ENCODE measurements around the gene IL17RB. TPM values are rescaled to one million over a fixed set of nuclear protein-coding genes. Genes with fewer than 3 reads are reported as not detected.

The IL17RB gene, protein sequence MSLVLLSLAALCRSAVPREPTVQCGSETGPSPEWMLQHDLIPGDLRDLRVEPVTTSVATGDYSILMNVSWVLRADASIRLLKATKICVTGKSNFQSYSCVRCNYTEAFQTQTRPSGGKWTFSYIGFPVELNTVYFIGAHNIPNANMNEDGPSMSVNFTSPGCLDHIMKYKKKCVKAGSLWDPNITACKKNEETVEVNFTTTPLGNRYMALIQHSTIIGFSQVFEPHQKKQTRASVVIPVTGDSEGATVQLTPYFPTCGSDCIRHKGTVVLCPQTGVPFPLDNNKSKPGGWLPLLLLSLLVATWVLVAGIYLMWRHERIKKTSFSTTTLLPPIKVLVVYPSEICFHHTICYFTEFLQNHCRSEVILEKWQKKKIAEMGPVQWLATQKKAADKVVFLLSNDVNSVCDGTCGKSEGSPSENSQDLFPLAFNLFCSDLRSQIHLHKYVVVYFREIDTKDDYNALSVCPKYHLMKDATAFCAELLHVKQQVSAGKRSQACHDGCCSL
- not detected in 2 replicates for total RNA-seq (2014; rRNA removed; shearing (Covaris generic))

DNA sequence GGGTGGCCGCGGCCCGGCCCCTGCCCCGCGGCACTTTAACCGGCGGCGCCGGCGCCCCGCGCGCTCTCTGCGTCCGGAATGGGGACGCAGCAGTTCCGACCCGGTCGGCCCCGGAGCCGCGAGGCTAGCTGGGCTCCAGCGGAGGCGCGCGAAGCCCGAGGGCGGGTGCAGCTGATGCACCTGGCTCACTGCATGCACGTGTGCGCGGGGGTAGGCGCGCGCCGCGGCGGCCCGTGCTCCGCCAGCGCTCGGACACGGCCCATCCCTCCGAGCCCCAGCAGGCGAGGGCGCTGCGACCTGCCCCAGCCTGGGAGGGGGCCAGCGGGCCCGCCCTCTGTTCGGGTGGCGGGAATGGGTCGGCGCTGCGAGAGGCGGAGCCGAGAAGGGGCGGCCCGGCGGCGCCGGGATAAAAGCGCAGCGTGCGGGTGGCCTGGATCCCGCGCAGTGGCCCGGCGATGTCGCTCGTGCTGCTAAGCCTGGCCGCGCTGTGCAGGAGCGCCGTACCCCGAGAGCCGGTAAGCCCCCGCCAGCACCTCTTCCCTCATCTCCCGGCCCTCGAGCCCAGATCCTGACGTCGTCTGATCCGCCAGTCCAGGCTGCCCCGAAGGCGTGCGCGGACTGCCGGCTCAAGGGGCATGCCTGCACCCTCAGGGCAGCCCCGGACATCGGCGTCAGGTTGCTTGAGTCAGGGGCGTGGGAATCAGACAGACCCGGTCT lies at the start of gene IL17RB, which contains the start of gene CHDH:
Gene IL17RB, plus strand, starts transcription at position 435 of the 717 bp plus-strand sequence. Its CDS starts 21 bp downstream, at position 456.
Gene CHDH, minus strand, starts transcription at position 286 of the 717 bp plus-strand sequence. CDS start 22,411 bp downstream, outside the sequence.

DNA sequence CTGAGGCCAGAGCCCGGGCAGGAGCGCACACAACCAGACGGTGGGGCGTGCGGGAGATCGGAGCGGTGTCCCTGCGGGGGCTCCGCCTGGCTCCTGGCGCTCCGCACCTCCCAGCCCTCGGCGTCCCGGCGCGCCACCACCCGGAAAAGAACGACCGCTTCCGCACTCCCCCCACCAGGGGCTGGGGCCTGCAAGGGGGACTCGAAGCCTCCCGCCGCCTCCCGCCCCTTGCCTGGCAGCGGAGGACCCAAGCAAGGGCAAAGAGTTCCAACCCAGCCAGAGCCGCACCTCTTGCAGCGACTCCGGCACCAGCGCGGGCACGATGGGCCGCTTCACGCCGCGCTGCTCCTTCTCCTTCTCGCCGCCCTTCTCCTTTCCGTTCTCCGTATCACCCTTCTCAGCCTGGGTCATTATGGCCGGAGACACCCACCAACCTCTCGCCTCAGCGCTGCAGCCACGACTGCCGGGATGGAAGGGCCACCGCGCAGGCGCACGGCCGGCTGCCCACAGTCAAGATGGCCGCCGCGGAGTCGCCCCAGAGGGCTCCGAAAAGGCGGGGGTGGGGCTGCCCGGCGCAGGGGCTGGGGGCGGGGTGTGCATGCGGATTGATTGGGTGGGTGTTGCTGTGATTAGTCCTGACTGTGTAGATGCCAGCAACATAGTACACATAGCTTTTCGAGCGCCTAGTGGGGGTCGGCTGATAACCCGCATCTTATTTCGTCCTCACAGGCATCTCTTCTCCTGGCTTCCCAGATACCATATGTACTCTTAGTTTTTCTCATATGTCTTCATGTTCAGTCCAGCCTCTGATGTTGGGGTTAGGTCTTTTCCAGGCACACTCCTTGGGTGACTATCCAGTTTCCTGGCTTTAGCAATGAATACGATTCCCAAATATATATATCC lies 35.6 kb downstream of the IL17RB start, which contains the start of gene ACTR8:
Gene ACTR8, minus strand, starts transcription at position 462 of the 903 bp plus-strand sequence. Its CDS starts 51 bp downstream, at position 411.

DNA sequence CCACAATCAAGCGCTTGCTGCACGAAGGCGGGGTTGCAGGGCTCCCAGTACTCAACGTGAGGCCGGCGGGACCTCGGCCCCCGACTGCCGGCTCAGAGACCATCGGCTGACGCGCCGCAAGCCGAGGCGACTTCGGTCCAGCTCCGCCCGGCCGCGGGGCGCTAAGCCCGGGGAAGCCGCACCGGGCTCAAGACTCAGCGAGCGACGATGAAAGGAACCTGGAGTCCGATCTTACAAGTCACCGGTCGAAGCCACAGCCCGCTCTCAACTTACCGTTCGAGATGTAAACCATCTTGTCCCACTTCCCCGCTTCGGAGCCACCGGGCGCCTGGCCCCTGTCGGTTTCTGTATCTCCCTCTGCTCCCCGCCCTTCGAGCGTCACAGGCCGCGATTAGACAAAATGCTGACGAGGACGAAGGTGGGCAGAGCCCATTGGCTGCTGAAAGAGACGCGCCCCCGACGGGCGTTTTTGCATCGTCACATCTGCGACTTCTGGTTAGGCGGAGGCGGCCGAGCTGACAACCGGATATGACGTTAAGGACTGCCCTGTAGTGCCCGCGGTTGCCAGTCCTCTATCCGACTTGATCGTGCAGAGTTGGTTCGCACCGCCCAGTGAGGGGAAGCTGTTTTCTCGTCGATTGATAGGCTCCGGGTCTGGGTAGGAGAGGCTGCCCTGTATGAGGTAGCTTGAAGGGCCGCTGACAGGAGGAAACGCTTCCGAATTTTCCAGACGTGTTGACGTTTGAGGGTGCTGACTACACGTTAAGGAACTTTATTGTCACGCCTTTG lies 45.3 kb downstream of the IL17RB start, which contains the start of gene SELENOK:
Gene SELENOK, minus strand, starts transcription at position 363 of the 789 bp plus-strand sequence.

Small RNA genes lying within 50 kb of the gene (small RNA-seq; reads per million reads assigned to genes)
- not detected for gene AC012467.1

Other genes starting within 250 kb of the IL17RB start
- not detected in 2 replicates for gene CHDH, start 149 bp upstream of the IL17RB start, total RNA-seq (2014; rRNA removed; shearing (Covaris generic))
- 27.5 and 33.2 TPM in 2 replicates for gene ACTR8, start 35.6 kb downstream of the IL17RB start, total RNA-seq (2014; rRNA removed; shearing (Covaris generic))
- 57.1 and 59.9 TPM in 2 replicates for gene SELENOK, start 45.3 kb downstream of the IL17RB start, total RNA-seq (2014; rRNA removed; shearing (Covaris generic))

Data from A375 (cell line).